Endothelial cell of umbilical vein (primary cell): ENCODE data around the gene IFNGR1. TPM values are rescaled to one million over a fixed set of nuclear protein-coding genes. Genes with fewer than 3 reads are reported as not detected.

Source experiments
- BruUV-seq: library from RNA; stranded (reverse); fragments of 400-500 nt; replicated peaks from 2 replicates; lab custom pipeline; 2021; lab: Mats Ljungman, UMichigan
- CTCF ChIA-PET: fragments of 300-600, 350-600 bp; sonication (Branson Sonifier 250); formaldehyde crosslinking; loops from one replicate; lab custom pipeline; 2021; ENCODE audit warnings: antibody characterized with exemption, inconsistent platforms; lab: Charles Lee
- POLR2A ChIA-PET: fragments of 300-600, 350-600 bp; sonication (Branson Sonifier 250); formaldehyde crosslinking; loops from one replicate; lab custom pipeline; 2021; ENCODE audit warnings: antibody characterized with exemption, inconsistent platforms; lab: Charles Lee
- DNase-seq: peaks from one replicate; pipeline ENCODE4 v3.0.0-alpha.2; 2011; ENCODE audit warnings: low read depth, low spot score
- FAIRE-seq: peaks from 2 replicates; lab custom pipeline; 2011; peaks lifted over from hg19 to GRCh38; lab: Jason Lieb, UNC
- H2AFZ ChIP-seq: 2 replicates; pipeline ENCODE4 v1.6.0; 2012; ENCODE audit warnings: low read depth, low read length, control low read depth, inconsistent platforms
- H3K27ac ChIP-seq: 2 replicates; pipeline ENCODE4 v1.5.1; 2011; ENCODE audit warnings: low read depth, mild to moderate bottlenecking, control low read depth, low read length, moderate library complexity; ENCODE audit not compliant: insufficient read depth
- H3K27me3 ChIP-seq, 2 experiments: 2 replicates each; pipeline versions ENCODE4 v1.6.0 to v1.6.1; 2011; ENCODE audit warnings: low read length in 2 of 2, mixed read lengths in 1 of 2; ENCODE audit not compliant: control insufficient read depth in 2 of 2, insufficient read depth in 2 of 2
- H3K36me3 ChIP-seq, 2 experiments: 2 replicates in 1 of 2; 3 replicates in 1 of 2; pipeline ENCODE4 v1.5.1; 2011; ENCODE audit warnings: low read length in 2 of 2, mild to moderate bottlenecking in 1 of 2, moderate library complexity in 1 of 2; ENCODE audit not compliant: control insufficient read depth in 2 of 2, insufficient read depth in 2 of 2; ENCODE audit errors: extremely low read depth in 1 of 2
- H3K4me1 ChIP-seq: 3 replicates; pipeline ENCODE4 v1.5.1; 2011; ENCODE audit warnings: mild to moderate bottlenecking, low read length; ENCODE audit not compliant: control insufficient read depth, insufficient read depth; ENCODE audit errors: extremely low read depth
- H3K4me2 ChIP-seq: 2 replicates; pipeline ENCODE4 v1.6.1; 2011; ENCODE audit warnings: low read length, control low read depth, mixed read lengths; ENCODE audit not compliant: insufficient read depth
- H3K4me3 ChIP-seq, 3 experiments: fragments of 200-600 bp in 1 of 3; sonication (generic), shearing (Covaris generic) in 1 of 3; replicated peaks in 1 of 3; 2 replicates each; pipeline ENCODE4 v1.5.1; 2011 to 2016; ENCODE audit warnings: control low read depth in 3 of 3, low read length in 3 of 3, mild to moderate bottlenecking in 2 of 3, inconsistent platforms in 1 of 3, low read depth in 1 of 3, moderate library complexity in 1 of 3; ENCODE audit not compliant: insufficient read depth in 1 of 3
- H3K79me2 ChIP-seq: 2 replicates; pipeline ENCODE4 v1.6.0; 2012; ENCODE audit warnings: low read length, inconsistent platforms; ENCODE audit not compliant: control insufficient read depth, insufficient read depth
- H3K9ac ChIP-seq: replicated peaks from 2 replicates; pipeline ENCODE3; 2011; ENCODE audit warnings: low read length, control low read depth; ENCODE audit not compliant: insufficient read depth; ENCODE audit errors: extremely low read depth
- H3K9me1 ChIP-seq: replicated peaks from 3 replicates; pipeline ENCODE4 v1.6.0; 2011; ENCODE audit warnings: mild to moderate bottlenecking, low read length; ENCODE audit not compliant: control insufficient read depth, insufficient read depth; ENCODE audit errors: extremely low read depth
- H3K9me3 ChIP-seq: replicated peaks from 2 replicates; pipeline ENCODE4 v1.5.1; 2012; ENCODE audit warnings: low read length, inconsistent platforms; ENCODE audit not compliant: control insufficient read depth, insufficient read depth
- H4K20me1 ChIP-seq: replicated peaks from 2 replicates; pipeline ENCODE3; 2011; ENCODE audit warnings: mild to moderate bottlenecking, low read length; ENCODE audit not compliant: control insufficient read depth, insufficient read depth; ENCODE audit errors: extremely low read depth
- CTCF ChIP-seq, 2 donors: IDR thresholded peaks; 1 replicate in 1 of 2; 2 replicates in 1 of 2; pipeline ENCODE4 v1.5.1; 2011; ENCODE audit warnings: low read length in 2 of 2, mild to moderate bottlenecking in 2 of 2, moderate library complexity in 2 of 2, control low read depth in 1 of 2, inconsistent platforms in 1 of 2, low read depth in 1 of 2; ENCODE audit not compliant: insufficient read depth in 1 of 2; ENCODE audit errors: extremely low read depth in 1 of 2
- EZH2 ChIP-seq: IDR thresholded peaks from 2 replicates; pipeline ENCODE4 v1.6.1; 2012; ENCODE audit warnings: borderline replicate concordance, low read depth, mild to moderate bottlenecking, moderate library complexity, low read length, inconsistent platforms; ENCODE audit not compliant: severe bottlenecking
- FOS ChIP-seq: IDR thresholded peaks from 2 replicates; pipeline ENCODE4 v1.6.1; 2011; ENCODE audit warnings: mild to moderate bottlenecking, low read length, moderate library complexity, borderline replicate concordance; ENCODE audit not compliant: insufficient read depth
- GATA2 ChIP-seq: IDR thresholded peaks from 2 replicates; pipeline ENCODE4 v1.7.0; 2011; ENCODE audit warnings: low read depth, mild to moderate bottlenecking, moderate library complexity, mixed read lengths, low read length; ENCODE audit not compliant: insufficient read length, insufficient read depth
- JUN ChIP-seq: IDR thresholded peaks from 2 replicates; pipeline ENCODE4 v1.6.1; 2011; ENCODE audit warnings: borderline replicate concordance, low read depth; ENCODE audit not compliant: insufficient read length, insufficient read depth
- MAX ChIP-seq: IDR thresholded peaks from 2 replicates; pipeline ENCODE4 v1.6.1; 2011; ENCODE audit not compliant: insufficient read depth, insufficient read length
- MYC ChIP-seq: IDR thresholded peaks from one replicate; pipeline ENCODE4 v1.6.1; 2011; ENCODE audit warnings: mild to moderate bottlenecking, low read depth, low read length
- POLR2A ChIP-seq: IDR thresholded peaks from 2 replicates; pipeline ENCODE4 v1.6.1; 2012; ENCODE audit warnings: low read depth, mild to moderate bottlenecking, control low read depth, low read length
- POLR2AphosphoS5 ChIP-seq: IDR thresholded peaks from 2 replicates; pipeline ENCODE4 v1.6.1; 2012; ENCODE audit warnings: low read depth, mild to moderate bottlenecking, control low read depth, low read length, moderate library complexity; ENCODE audit not compliant: insufficient read depth
- dilution Hi-C: fragments of 300-500 bp; cut with MboI; formaldehyde crosslinking; loops from one replicate; pipeline ENCODE4 v1.15.0; 2019; ENCODE audit warnings: low sequenced_read_pairs; ENCODE audit not compliant: extremely low pct_ligation_motif_present
- intact Hi-C: fragments of 100-400 bp; cut with micrococcal nuclease; formaldehyde crosslinking; loops from one replicate; pipeline ENCODE4 v1.10.0; 2022
- polyA plus RNA-seq, 4 experiments: library from polyadenylated mRNA; depleted of rRNA in 3 of 4; stranded (reverse) in 3 of 4; unstranded in 1 of 4; fragments of >200 nt; gene quantifications; 2 replicates each; pipeline versions ENCODE4 v1.2.1 to v1.2.3, GENCODE V29; 2011 to 2012; ENCODE audit warnings: missing spikeins in 1 of 4
- total RNA-seq: library from RNA; stranded (reverse); gene quantifications from 2 replicates; pipeline ENCODE4 v1.2.3, GENCODE V29; 2021

Gene IFNGR1
- total and polyA plus RNA-seq, 2 donors (not counting 3 experiments of a cell fraction or from before 2014, with no cell fraction given), result 19.1 to 31.2 TPM

GRCh38 chr6:137177611-137178010 is 41.6 kb downstream of the IFNGR1 start:
- H3K27me3 ChIP-seq, result no peaks in the 10 kb centered on the region
- no peak overlapping the region for H3K4me2 ChIP-seq
- intact Hi-C loops (no loop called here), dilution Hi-C loops (no loop called here)
- H3K9me1 ChIP-seq, result no peaks in the 10 kb centered on the region
- no peaks in the 10 kb centered on the region for H3K4me1 ChIP-seq
- TF ChIP-seq POLR2AphosphoS5, result no peak
- no peak for TF ChIP-seq JUN
- H3K9ac ChIP-seq, result no peak overlapping the region
- no peak overlapping the region for H3K4me3 ChIP-seq
- ChIA-PET POLR2A (no interaction called here), CTCF (interaction anchor here (1.4 kb wide), 1 partner anchor 23 kb away, joined by 3 read pairs; no protein-coding TSS in a partner anchor)
- no peaks in the 10 kb centered on the region for H3K36me3 ChIP-seq
- no peak overlapping the region for H2AFZ ChIP-seq
- no TSS peak for BruUV-seq
- FAIRE-seq, result no peak
- no peaks in the 10 kb centered on the region for H4K20me1 ChIP-seq
- no peak for DNase-seq
- H3K9me3 ChIP-seq, result no peaks in the 10 kb centered on the region
- no peak overlapping the region for H3K27ac ChIP-seq
- H3K79me2 ChIP-seq, result no peaks in the 10 kb centered on the region

GRCh38 chr6:137176729-137177128 is 42.5 kb downstream of the IFNGR1 start:
- CTCF ChIA-PET, result interaction anchor here (0.7 kb wide), 1 partner anchor 138 kb away, joined by 3 read pairs; no protein-coding TSS in a partner anchor
- Histone ChIP-seq H3K9me3 (no peaks in the 10 kb centered on the region), H3K36me3 (no peaks in the 10 kb centered on the region), H2AFZ (no peak overlapping the region), H3K4me2 (no peak overlapping the region), H3K9me1 (no peaks in the 10 kb centered on the region), H3K27ac (no peak overlapping the region), H3K27me3 (no peaks in the 10 kb centered on the region), H3K79me2 (no peaks in the 10 kb centered on the region), H4K20me1 (no peaks in the 10 kb centered on the region), H3K4me3 (no peak overlapping the region), H3K9ac (no peak overlapping the region), H3K4me1 (no peaks in the 10 kb centered on the region)
- no peak for TF ChIP-seq POLR2AphosphoS5
- no peak for TF ChIP-seq MYC
- no peak for TF ChIP-seq JUN
- TF ChIP-seq FOS, result no peak
- TF ChIP-seq CTCF (IDR thresholded peaks at IDR 0.05; ENCODE audit: extremely low read depth in 1 of 2, insufficient read depth in 1 of 2, low read depth in 1 of 2, low read length in 2 of 2), result no peak
- TF ChIP-seq POLR2A, result no peak
- no peak for TF ChIP-seq MAX
- no peak for TF ChIP-seq EZH2
- TF ChIP-seq GATA2, result no peak
- POLR2A ChIA-PET, result no interaction called here
- FAIRE-seq (no peak), DNase-seq (no peak)
- intact Hi-C loops, result no loop called here
- BruUV-seq, result no TSS peak
- dilution Hi-C loops, result no loop called here
